22Rv1 (cell line): ENCODE measurements around the gene TBKBP1.
A peak's percentile ranks its signal among the peaks of the same experiment; 100 is the strongest.

Experiments used
- H3K27ac ChIP-seq: fragments of 450-650 bp; 2 replicates; pipeline ENCODE4 v1.5.1; 2017
- ZFX ChIP-seq: fragments of 450-650 bp; IDR thresholded peaks from 2 replicates; pipeline ENCODE4 v1.6.1; 2017; ENCODE audit warnings: antibody characterized with exemption, borderline replicate concordance
- TF ChIP-seq, protein P1 (sequence below): fragments of 450-650 bp; IDR thresholded peaks from 2 replicates; pipeline ENCODE4 v1.5.1; 2017; ENCODE audit warnings: mild to moderate bottlenecking

The TBKBP1 gene

DNA sequence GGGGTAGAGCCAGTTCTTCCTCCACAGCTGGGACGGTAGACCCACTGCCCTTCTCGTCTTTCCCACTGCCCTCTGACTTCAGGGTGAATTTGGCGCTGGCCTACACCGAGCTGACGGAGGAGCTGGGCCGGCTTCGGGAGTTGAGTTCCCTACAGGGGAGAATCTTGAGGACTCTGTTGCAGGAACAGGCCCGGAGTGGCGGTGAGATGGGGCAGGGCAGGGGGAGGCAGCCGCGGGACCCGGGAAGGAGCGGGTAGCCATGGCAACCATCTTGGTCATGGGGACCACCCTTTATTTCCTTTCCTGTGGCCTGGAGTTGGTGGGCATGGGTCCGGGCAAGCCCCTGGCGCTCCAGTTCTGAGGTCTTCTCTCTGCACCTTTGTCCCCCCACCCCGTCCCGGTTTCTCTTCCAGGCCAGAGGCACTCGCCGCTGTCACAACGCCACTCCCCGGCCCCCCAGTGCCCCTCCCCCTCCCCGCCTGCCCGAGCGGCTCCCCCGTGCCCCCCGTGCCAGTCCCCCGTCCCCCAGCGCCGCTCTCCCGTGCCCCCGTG lies 14.4 kb downstream of the TBKBP1 start:
- TF ChIP-seq, protein P1, sequence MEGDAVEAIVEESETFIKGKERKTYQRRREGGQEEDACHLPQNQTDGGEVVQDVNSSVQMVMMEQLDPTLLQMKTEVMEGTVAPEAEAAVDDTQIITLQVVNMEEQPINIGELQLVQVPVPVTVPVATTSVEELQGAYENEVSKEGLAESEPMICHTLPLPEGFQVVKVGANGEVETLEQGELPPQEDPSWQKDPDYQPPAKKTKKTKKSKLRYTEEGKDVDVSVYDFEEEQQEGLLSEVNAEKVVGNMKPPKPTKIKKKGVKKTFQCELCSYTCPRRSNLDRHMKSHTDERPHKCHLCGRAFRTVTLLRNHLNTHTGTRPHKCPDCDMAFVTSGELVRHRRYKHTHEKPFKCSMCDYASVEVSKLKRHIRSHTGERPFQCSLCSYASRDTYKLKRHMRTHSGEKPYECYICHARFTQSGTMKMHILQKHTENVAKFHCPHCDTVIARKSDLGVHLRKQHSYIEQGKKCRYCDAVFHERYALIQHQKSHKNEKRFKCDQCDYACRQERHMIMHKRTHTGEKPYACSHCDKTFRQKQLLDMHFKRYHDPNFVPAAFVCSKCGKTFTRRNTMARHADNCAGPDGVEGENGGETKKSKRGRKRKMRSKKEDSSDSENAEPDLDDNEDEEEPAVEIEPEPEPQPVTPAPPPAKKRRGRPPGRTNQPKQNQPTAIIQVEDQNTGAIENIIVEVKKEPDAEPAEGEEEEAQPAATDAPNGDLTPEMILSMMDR = no peak
- TF ChIP-seq ZFX = no peak

DNA sequence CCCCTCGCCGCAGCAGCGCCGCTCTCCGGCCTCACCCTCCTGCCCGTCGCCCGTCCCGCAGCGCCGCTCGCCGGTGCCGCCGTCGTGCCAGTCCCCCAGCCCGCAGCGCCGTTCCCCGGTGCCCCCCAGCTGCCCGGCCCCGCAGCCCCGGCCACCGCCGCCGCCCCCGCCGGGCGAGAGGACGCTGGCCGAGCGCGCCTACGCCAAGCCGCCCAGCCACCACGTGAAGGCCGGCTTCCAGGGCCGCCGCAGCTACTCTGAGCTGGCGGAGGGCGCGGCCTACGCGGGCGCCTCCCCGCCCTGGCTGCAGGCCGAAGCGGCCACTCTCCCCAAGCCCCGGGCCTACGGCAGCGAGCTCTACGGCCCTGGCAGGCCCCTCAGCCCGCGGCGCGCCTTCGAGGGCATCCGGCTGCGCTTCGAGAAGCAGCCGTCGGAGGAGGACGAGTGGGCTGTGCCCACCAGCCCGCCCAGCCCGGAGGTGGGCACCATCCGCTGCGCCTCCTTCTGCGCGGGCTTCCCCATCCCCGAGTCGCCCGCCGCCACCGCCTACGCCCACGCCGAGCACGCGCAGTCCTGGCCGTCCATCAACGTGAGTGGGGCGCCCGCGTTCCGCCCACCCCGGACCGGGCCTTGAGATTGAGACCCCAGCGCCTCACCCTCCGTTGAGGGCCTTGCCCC lies 15.0 kb downstream of the TBKBP1 start:
- H3K27ac ChIP-seq = no peak overlapping the region
- no peak for TF ChIP-seq ZFX
- TF ChIP-seq, protein P1 = no peak

More for the DNA sequence above, 14.4 kb downstream of the TBKBP1 start:
- H3K27ac ChIP-seq = no peak overlapping the region

DNA sequence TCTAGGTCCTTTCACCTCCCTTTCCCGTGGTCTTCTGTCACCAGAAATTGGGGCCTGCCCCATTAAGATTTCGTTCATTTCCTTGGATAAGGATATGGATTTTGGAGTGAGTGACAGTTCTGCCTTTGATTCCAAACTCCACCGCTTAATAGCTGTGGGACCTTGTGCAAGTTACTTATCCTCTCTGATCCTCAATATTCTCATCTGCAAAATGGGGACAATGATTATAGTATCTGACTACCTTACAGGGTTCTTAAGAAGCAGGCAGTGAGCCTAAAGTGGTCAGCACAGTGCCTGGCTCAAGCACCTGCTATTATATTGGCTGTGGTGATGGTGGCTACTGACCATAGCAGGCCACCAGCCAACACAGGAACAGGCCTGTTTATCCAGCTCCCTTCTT lies 15.6 kb downstream of the TBKBP1 start:
- no peak overlapping the region for H3K27ac ChIP-seq
- TF ChIP-seq, protein P1 = no peak
- no peak for TF ChIP-seq ZFX

DNA sequence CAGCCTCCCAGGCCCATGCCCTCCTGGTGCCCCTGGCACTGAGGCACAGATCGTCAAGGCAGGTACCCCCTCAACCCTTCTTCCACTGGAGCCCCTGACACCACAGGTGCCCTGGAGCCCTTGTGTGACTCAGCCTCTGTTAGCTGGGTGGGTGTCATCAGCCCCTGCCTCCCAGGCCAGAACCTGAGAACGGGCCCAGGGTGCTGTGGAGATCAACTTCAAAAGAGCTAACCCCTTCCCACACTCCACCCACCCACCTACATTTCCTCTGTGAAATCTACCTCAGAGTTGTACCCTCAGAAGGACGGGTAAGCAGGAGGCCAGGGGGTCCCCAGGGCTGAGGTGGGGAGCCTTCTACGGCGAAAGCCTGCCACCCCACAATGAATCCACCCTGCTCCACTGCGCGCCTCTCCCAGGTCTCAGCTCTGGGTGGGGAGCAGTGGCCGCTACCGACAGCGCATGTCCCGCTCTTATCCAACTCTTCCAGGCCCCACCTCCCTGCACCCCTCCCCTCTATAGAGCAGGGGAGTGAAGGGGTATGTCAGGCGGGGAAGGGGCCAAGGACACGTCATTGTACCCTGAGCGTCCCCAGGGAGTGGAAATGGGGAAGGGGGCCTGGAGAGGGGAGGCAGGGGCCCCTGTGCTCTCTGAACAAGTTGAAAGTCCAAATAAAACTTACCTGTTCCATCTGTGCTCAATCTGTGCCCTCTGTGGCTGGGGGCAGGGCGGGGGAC lies 17.6 kb downstream of the TBKBP1 start:
- H3K27ac ChIP-seq = no peak overlapping the region
- TF ChIP-seq ZFX = no peak
- TF ChIP-seq, protein P1 = no peak

DNA sequence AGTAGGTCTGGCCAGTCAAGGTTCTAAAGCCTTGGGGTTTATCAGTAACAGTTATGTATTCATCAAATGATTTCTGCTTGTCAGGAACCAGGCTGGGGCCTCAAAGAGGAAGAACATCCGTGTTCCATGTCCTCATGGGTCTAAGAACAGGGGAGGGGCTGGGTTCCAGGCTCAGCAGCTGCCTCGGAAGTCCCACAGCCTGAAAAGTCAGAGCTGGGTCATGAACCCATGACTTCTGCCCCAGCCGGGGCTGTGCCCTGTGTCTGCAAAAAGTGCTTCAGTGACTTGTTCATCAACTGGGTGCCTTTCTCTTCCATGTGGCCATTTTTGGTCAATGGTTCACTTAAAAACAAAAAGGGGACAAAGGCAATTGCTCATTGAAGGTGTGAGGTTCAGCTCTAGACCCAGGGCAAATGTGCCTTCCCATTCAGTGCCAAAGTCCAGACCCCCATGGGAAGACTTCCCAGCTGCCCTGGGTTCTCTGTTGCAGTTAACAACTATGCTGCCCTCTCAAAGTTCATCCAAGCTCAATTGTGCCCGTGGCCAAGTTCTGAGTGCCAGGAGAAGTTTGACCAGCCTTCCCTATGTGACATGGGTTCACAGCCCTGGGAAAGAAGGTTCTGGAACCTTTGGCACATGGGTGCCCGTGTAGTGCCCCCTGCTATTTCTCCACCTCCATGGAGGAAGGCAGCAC lies 18.5 kb downstream of the TBKBP1 start:
- TF ChIP-seq, protein P1 = no peak
- TF ChIP-seq ZFX = no peak
- no peak overlapping the region for H3K27ac ChIP-seq

DNA sequence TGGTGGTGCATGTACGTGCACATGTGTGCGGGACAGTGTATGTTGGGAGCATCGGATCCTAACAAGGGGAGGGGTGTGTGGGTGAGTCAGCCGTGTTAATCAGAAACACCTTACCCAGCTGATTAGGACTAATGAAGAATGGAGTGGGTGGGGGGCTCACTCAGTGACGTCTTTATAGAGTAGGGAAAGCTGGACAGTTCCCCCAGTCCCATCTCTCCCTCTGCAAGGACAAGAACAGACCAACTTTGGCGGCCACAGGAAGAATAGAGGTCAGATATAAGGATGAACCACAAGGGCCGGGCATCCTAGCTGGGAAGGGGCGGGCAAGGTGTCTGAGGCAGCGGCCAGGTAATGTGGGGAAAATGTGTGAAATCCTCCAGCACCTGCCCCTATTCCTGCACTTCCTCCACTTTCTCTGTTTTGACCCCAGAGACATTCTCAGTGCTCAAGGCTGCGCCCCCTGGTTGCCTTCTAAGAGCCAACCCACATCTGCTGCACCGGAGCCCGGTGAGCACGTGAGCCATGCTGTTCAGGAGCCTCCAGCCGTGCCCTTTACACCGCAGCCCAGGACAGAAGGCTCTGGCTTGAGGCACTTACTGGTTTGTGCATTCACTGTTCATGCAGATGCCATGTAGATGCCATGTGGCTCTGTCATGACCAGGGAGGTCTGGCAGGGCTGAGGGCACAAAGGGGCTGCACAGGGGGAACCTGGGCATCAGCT lies 20.2 kb downstream of the TBKBP1 start:
- TF ChIP-seq, protein P1 = peak; percentile 4; the same call in 1 of the 2 replicates
- no peak for TF ChIP-seq ZFX
- H3K27ac ChIP-seq = no peak overlapping the region
